Measurements from ENCODE around the gene CLEC2L. TPM values are rescaled to one million over a fixed set of nuclear protein-coding genes. Genes with fewer than 3 reads are reported as not detected.

Gene CLEC2L
- total and polyA plus RNA-seq, 4 donors = 5.7 to 67.7 (median 31.5) TPM

- 69% methylated on average over 5 of the region's 8 CpGs for WGBS (ENCODE audit: insufficient coverage)
- Histone ChIP-seq H3K4me3 (ENCODE audit: low read depth, low read length) (no peak overlapping the region), H3K4me1 (ENCODE audit: control insufficient read depth, insufficient read depth, low read length) (no peaks in the 10 kb centered on the region), H3K9me3 (ENCODE audit: control insufficient read depth, insufficient read depth, low read length) (no peaks in the 10 kb centered on the region), H3K36me3 (ENCODE audit: control insufficient read depth, insufficient read depth, low read length) (no peaks in the 10 kb centered on the region), H3K27me3 (ENCODE audit: control insufficient read depth, insufficient read depth, low read length) (no peaks in the 10 kb centered on the region), H3K27ac (ENCODE audit: low read depth, low read length) (no peak overlapping the region)
- DNase-seq (ENCODE audit: low read depth in 4 of 6, low spot score in 6 of 6) = no peak
Observed at GRCh38 chr7:139515266-139515665, 8.2 kb upstream of the CLEC2L start.

GRCh38 chr7:139521439-139521838 lies 2.0 kb upstream of the CLEC2L start:
- DNase-seq (ENCODE audit: low read depth in 4 of 6, low spot score in 6 of 6) = no peak
- no CpG with 5 or more reads among the region's 1 CpG for WGBS (ENCODE audit: insufficient coverage)
- H3K4me3 ChIP-seq (ENCODE audit: low read depth, low read length) = no peak overlapping the region
- peaks cover 22% of the 10 kb centered on the region for H3K27me3 ChIP-seq (ENCODE audit: control insufficient read depth, insufficient read depth, low read length)
- no peak overlapping the region for H3K27ac ChIP-seq (ENCODE audit: low read depth, low read length)
- peaks cover 19% of the 10 kb centered on the region for H3K4me1 ChIP-seq (ENCODE audit: control insufficient read depth, insufficient read depth, low read length)
- H3K36me3 ChIP-seq (ENCODE audit: control insufficient read depth, insufficient read depth, low read length) = no peaks in the 10 kb centered on the region
- no peaks in the 10 kb centered on the region for H3K9me3 ChIP-seq (ENCODE audit: control insufficient read depth, insufficient read depth, low read length)

DNA sequence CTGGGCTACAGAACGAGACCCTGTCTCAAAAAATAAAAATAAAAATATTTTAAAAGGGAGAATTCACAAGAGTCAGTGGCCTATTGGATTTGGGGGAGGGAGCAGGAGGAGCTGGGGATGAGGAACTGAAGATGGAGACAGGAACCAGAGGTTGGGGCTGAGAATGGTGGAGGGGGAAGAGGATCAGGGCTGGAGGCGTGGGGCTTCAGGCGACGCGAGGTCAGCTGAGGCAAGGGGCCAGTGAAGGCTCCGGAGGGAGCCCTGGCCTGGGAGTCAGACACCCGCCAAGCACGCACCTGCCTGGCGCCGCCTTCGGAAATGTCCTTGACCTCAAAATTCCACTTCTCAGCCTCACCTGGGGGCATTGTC lies 671 bp upstream of the CLEC2L start:
- H3K4me1 ChIP-seq (ENCODE audit: control insufficient read depth, insufficient read depth, low read length) = peaks cover 19% of the 10 kb centered on the region

GRCh38 chr7:139523968-139524815 lies 707 bp downstream of the CLEC2L start:
- no peaks in the 10 kb centered on the region for H3K9me3 ChIP-seq (ENCODE audit: control insufficient read depth, insufficient read depth, low read length)
- H3K4me1 ChIP-seq (ENCODE audit: control insufficient read depth, insufficient read depth, low read length) = peaks cover 19% of the 10 kb centered on the region
- H3K36me3 ChIP-seq (ENCODE audit: control insufficient read depth, insufficient read depth, low read length) = no peaks in the 10 kb centered on the region
- DNase-seq (ENCODE audit: low read depth in 4 of 6, low spot score in 6 of 6) = peak in 1 of 6 donors; percentile 20
- H3K27me3 ChIP-seq (ENCODE audit: control insufficient read depth, insufficient read depth, low read length) = peaks cover 22% of the 10 kb centered on the region
- no peak overlapping the region for H3K4me3 ChIP-seq (ENCODE audit: low read depth, low read length)
- no peak overlapping the region for H3K27ac ChIP-seq (ENCODE audit: low read depth, low read length)
- 8% methylated on average over 51 of the region's 70 CpGs for WGBS (ENCODE audit: insufficient coverage)

More for the DNA sequence above, 671 bp upstream of the CLEC2L start:
- H3K9me3 ChIP-seq (ENCODE audit: control insufficient read depth, insufficient read depth, low read length) = no peaks in the 10 kb centered on the region
- peaks cover 22% of the 10 kb centered on the region for H3K27me3 ChIP-seq (ENCODE audit: control insufficient read depth, insufficient read depth, low read length)
- no peak overlapping the region for H3K27ac ChIP-seq (ENCODE audit: low read depth, low read length)
- DNase-seq (ENCODE audit: low read depth in 4 of 6, low spot score in 6 of 6) = no peak
- H3K36me3 ChIP-seq (ENCODE audit: control insufficient read depth, insufficient read depth, low read length) = no peaks in the 10 kb centered on the region
- WGBS (ENCODE audit: insufficient coverage) = 23% methylated on average over 9 of the region's 11 CpGs
- H3K4me3 ChIP-seq (ENCODE audit: low read depth, low read length) = peak overlapping the region; percentile 24

DNA sequence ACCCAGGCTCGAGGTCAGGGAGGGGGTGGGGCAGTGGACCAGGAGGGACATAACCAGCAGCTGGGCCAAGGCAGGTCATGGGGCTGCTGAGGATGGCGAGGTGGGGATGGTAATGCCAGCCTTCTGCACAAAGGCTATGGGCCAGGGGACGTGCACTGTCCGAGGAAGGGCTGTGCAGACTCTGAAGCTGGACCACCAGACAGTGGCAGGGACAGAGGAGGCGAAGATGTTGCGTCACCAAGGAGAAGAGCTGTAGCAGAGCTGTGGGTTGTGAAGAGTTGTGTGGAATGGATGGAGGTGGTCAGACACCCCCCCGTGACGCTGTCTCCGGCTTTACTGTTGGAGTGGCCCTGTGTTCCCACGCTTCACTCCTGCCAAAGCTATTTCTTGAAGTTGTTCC lies 1.8 kb downstream of the CLEC2L start:
- no peak overlapping the region for H3K27ac ChIP-seq (ENCODE audit: low read depth, low read length)
- WGBS (ENCODE audit: insufficient coverage) = 92% methylated on average over 10 of the region's 10 CpGs
- H3K9me3 ChIP-seq (ENCODE audit: control insufficient read depth, insufficient read depth, low read length) = no peaks in the 10 kb centered on the region
- peaks cover 19% of the 10 kb centered on the region for H3K4me1 ChIP-seq (ENCODE audit: control insufficient read depth, insufficient read depth, low read length)
- H3K27me3 ChIP-seq (ENCODE audit: control insufficient read depth, insufficient read depth, low read length) = peaks cover 22% of the 10 kb centered on the region
- no peak for DNase-seq (ENCODE audit: low read depth in 4 of 6, low spot score in 6 of 6)
- no peak overlapping the region for H3K4me3 ChIP-seq (ENCODE audit: low read depth, low read length)
- H3K36me3 ChIP-seq (ENCODE audit: control insufficient read depth, insufficient read depth, low read length) = no peaks in the 10 kb centered on the region

DNA sequence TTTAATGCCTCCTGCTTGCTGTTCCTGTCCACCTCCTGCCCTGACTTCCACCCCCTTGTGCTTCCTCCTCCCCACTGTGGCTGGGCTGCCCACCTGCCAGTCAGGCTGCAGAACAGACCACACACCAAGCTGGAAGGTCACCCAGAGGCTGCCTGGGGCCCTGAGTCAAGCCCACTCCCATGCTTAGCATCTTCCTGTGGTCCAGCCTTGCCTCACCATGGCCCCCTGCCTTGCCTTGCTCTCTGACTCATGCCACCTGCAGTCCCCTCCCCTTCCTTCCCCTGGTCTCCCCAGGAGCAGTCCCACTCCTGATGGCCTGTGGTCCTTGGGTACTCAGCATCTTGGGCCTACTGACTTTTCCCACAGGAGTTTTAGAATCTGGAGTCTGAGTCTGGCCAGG lies 2.3 kb downstream of the CLEC2L start:
- no peak for DNase-seq (ENCODE audit: low read depth in 4 of 6, low spot score in 6 of 6)
- Histone ChIP-seq H3K27ac (ENCODE audit: low read depth, low read length) (no peak overlapping the region), H3K9me3 (ENCODE audit: control insufficient read depth, insufficient read depth, low read length) (no peaks in the 10 kb centered on the region), H3K4me3 (ENCODE audit: low read depth, low read length) (no peak overlapping the region), H3K36me3 (ENCODE audit: control insufficient read depth, insufficient read depth, low read length) (no peaks in the 10 kb centered on the region), H3K27me3 (ENCODE audit: control insufficient read depth, insufficient read depth, low read length) (peaks cover 22% of the 10 kb centered on the region), H3K4me1 (ENCODE audit: control insufficient read depth, insufficient read depth, low read length) (peaks cover 19% of the 10 kb centered on the region)

- no peak for DNase-seq (ENCODE audit: low read depth in 4 of 6, low spot score in 6 of 6)
- 60% methylated on average over 1 of the region's 8 CpGs for WGBS (ENCODE audit: insufficient coverage)
- H3K27ac ChIP-seq (ENCODE audit: low read depth, low read length) = no peak overlapping the region
- H3K36me3 ChIP-seq (ENCODE audit: control insufficient read depth, insufficient read depth, low read length) = no peaks in the 10 kb centered on the region
- H3K27me3 ChIP-seq (ENCODE audit: control insufficient read depth, insufficient read depth, low read length) = peaks cover 13% of the 10 kb centered on the region
- H3K9me3 ChIP-seq (ENCODE audit: control insufficient read depth, insufficient read depth, low read length) = no peaks in the 10 kb centered on the region
- H3K4me1 ChIP-seq (ENCODE audit: control insufficient read depth, insufficient read depth, low read length) = peaks cover 19% of the 10 kb centered on the region
- H3K4me3 ChIP-seq (ENCODE audit: low read depth, low read length) = no peak overlapping the region
Observed at GRCh38 chr7:139526578-139527544, 3.4 kb downstream of the CLEC2L start.

GRCh38 chr7:139531094-139531493 lies 7.6 kb downstream of the CLEC2L start:
- H3K36me3 ChIP-seq (ENCODE audit: control insufficient read depth, insufficient read depth, low read length) = no peaks in the 10 kb centered on the region
- no peak overlapping the region for H3K4me3 ChIP-seq (ENCODE audit: low read depth, low read length)
- no peaks in the 10 kb centered on the region for H3K4me1 ChIP-seq (ENCODE audit: control insufficient read depth, insufficient read depth, low read length)
- WGBS (ENCODE audit: insufficient coverage) = no CpG with 5 or more reads among the region's 1 CpG
- DNase-seq (ENCODE audit: low read depth in 4 of 6, low spot score in 6 of 6) = no peak
- no peaks in the 10 kb centered on the region for H3K27me3 ChIP-seq (ENCODE audit: control insufficient read depth, insufficient read depth, low read length)
- no peaks in the 10 kb centered on the region for H3K9me3 ChIP-seq (ENCODE audit: control insufficient read depth, insufficient read depth, low read length)
- no peak overlapping the region for H3K27ac ChIP-seq (ENCODE audit: low read depth, low read length)

GRCh38 chr7:139532636-139533155 lies 9.2 kb downstream of the CLEC2L start:
- Histone ChIP-seq H3K36me3 (ENCODE audit: control insufficient read depth, insufficient read depth, low read length) (no peaks in the 10 kb centered on the region), H3K27ac (ENCODE audit: low read depth, low read length) (no peak overlapping the region), H3K27me3 (ENCODE audit: control insufficient read depth, insufficient read depth, low read length) (no peaks in the 10 kb centered on the region), H3K4me1 (ENCODE audit: control insufficient read depth, insufficient read depth, low read length) (no peaks in the 10 kb centered on the region), H3K4me3 (ENCODE audit: low read depth, low read length) (no peak overlapping the region), H3K9me3 (ENCODE audit: control insufficient read depth, insufficient read depth, low read length) (no peaks in the 10 kb centered on the region)
- no peak for DNase-seq (ENCODE audit: low read depth in 4 of 6, low spot score in 6 of 6)
- WGBS (ENCODE audit: insufficient coverage) = no CpG with 5 or more reads among the region's 6 CpGs
